Tibial nerve (tissue), 4 donors: Measurements from ENCODE around the gene RPLP2.

Source experiments
- CTCF ChIP-seq, 5 experiments: fragments of 200-600 bp in 3 of 5; fragments of 450-650 bp in 2 of 5; sonication (generic) in 3 of 5; IDR thresholded peaks; one replicate each; pipeline ENCODE4 v1.5.1; 2016 to 2019; ENCODE audit warnings: antibody characterized with exemption in 5 of 5, mild to moderate bottlenecking in 3 of 5, moderate library complexity in 2 of 5
- EP300 ChIP-seq, 2 donors: sonication (generic); formaldehyde crosslinking; IDR thresholded peaks; one replicate each; pipeline ENCODE4 v1.6.1; 2017; ENCODE audit warnings: antibody characterized with exemption in 2 of 2, mild to moderate bottlenecking in 1 of 2

- TF ChIP-seq EP300 (IDR thresholded peaks at IDR 0.05): peak in 1 of 2 donors; percentile 53
- TF ChIP-seq CTCF (IDR thresholded peaks at IDR 0.05): no peak
These were observed 37.1 kb upstream of the RPLP2 start for GRCh38 chr11:772429-773390.
